ENCODE results near the gene MTX1.
"Not testable (repeated sequence)": the region's sequence is repeated elsewhere in the genome, so short reads cannot be mapped to it uniquely, and the experiment has no call there.

- TF ChIP-seq MXI1 (IDR thresholded peaks at IDR 0.05; ENCODE audit: borderline replicate concordance, low read depth, low read length); CHD1 (IDR thresholded peaks at IDR 0.05; ENCODE audit: low read depth, low read length); POLR2A (IDR thresholded peaks at IDR 0.05; ENCODE audit: low read depth, low read length); CTCF (conservative IDR thresholded peaks at IDR 0.05; ENCODE audit: low read depth, low read length); SMC3 (IDR thresholded peaks at IDR 0.05; ENCODE audit: low read depth, low read length); MAFK (IDR thresholded peaks at IDR 0.05; ENCODE audit: low read depth, low read length); CEBPB (IDR thresholded peaks at IDR 0.05; ENCODE audit: low read depth, low read length); BHLHE40 (IDR thresholded peaks at IDR 0.05; ENCODE audit: low read depth, low read length): not testable (repeated sequence)
These were observed 14.6 kb upstream of the MTX1 start for GRCh38 chr1:155193991-155194240.
